ENCODE results near the gene FKBP10. TPM values are rescaled to one million over a fixed set of nuclear protein-coding genes. Genes with fewer than 3 reads are reported as not detected.
"Not testable (repeated sequence)": the region's sequence is repeated elsewhere in the genome, so short reads cannot be mapped to it uniquely, and the experiment has no call there.

FKBP10 gene
- total RNA-seq, 1 donor from 2014 or later, result 186 TPM

GRCh38 chr17:41844971-41845370 lies 32.2 kb downstream of the FKBP10 start:
- no peak for DNase-seq

- DNase-seq, result no peak
These were observed 36.0 kb downstream of the FKBP10 start for GRCh38 chr17:41848788-41849187.

- no peak for DNase-seq
These were observed 36.6 kb downstream of the FKBP10 start for GRCh38 chr17:41849251-41849990.

DNA sequence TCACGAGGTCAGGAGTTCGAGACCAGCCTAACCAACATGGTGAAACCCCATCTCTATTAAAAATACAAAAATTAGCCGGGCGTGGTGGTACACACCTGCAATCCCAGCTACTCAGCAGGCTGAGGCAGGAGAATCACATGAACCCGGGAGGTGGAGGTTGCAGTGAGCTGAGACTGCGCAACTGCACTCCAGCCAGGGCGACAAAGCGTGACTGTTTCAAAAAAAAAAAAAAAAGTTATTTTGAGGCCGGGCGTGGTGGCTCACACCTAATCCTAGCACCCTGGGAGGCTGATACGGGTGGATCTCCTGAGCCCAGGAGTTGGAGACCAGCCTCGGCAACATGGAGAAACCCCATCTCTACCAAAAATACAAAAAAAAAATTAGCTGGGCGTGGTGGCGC lies 38.6 kb downstream of the FKBP10 start:
- DNase-seq, result not testable (repeated sequence)

- DNase-seq, result no peak
These were observed 47.6 kb downstream of the FKBP10 start for GRCh38 chr17:41860254-41860931.

DNA sequence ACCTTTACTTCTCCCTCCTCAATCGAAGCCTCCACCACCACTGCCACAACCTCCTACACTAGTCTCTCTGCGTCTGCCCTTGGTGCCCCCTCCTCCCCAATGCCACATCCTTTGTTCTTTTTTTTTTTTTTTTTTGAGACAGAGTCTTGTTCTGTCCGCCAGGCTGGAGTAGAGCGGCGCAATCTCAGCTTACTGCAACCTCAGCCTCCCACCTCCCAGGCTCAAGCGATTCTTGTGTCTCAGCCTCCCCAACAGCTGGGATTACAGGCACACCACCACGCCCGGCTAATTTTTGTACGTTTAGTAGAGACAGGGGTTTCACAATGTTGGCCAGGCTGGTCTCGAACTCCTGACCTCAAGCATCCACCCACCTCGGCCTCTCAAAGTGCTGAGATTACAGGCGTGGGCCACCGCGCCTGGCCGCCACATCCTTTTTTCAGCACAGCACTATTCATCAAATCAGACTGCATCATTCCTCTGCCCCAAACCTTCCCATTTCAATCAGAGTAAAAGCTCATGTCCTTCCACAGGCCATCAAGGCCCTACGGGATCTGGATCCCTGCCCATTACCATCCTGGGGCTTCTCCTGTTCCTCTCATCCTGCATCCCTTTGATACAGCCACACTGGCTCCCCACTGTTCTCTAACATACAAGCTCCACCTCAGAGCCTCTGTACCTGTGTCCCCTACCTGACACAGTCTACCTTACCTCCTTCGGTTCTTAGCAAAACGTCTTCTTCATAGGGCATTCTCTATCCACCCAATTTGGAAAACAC lies 50.5 kb downstream of the FKBP10 start:
- DNase-seq, result no peak

- no peak for DNase-seq
These were observed 51.7 kb downstream of the FKBP10 start for GRCh38 chr17:41864498-41864835.

- DNase-seq, result peak; percentile 94
These were observed 52.2 kb downstream of the FKBP10 start, which contains the start of gene KLHL11 for GRCh38 chr17:41864836-41865595. KLHL11 (minus strand) TSS chr17:41865423; CDS start chr17:41865370, 53 bp downstream.

- no peak for DNase-seq
These were observed 52.7 kb downstream of the FKBP10 start for GRCh38 chr17:41865596-41865893.

DNA sequence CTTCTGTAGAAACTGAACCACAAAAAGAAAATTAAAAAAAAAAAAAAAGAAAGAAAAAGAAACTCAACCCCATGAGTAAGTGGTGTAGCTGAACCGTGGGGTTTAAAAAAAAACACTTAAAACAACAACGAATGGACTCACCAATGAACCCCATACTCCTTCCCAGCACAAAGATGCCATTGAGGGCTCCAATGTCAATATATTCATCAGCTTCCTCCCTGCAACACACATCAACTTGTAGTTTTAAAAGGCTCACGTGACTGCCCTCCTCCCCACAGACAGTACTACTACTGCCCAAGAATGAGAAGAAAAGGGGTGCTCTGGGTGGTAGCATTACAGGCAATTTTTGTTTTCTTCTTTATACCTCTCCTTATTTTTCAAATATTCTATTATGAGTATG lies 55.8 kb downstream of the FKBP10 start:
- DNase-seq, result no peak

GRCh38 chr17:41869426-41869825 lies 56.6 kb downstream of the FKBP10 start:
- DNase-seq, result no peak

DNA sequence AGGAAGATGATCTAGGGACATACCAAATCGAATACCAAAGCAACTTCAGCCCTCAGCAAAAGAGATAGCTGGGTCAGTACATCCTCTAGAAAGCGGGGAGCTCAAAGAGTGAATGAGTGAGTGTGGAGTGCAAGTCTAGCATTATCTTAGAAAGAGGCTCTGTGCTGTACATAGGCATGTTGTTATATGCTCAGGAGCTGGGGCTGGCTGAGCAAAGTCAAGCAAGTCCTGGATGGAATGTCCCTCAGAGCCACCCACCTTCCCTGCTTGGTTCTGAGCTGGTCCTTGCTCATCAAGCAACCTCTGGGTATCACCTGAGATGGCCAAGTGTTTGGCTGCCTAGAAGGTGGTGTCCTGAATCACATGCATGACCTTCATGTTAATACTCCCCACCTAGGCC lies 57.3 kb downstream of the FKBP10 start:
- DNase-seq, result no peak

DNA sequence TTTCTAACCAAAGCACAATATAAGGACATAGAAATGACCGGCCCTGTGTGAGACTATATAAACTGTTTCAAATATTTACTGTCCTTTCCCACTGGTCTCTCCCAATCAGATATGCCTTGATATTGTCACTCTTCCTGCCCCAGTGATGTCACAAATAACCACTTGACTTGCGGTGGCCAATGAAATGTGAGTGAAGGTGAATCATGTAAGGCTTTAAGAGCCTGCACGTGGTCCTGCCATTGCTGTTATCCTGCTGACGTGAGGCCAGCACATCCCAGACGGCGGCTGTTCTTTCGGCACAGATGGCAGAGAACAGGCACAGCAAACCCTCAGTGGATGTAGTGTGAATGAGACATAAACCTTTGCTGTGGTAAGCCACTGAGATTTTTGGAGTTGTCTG lies 57.8 kb downstream of the FKBP10 start:
- DNase-seq, result peak; percentile 26

- DNase-seq, result no peak
These were observed 59.0 kb downstream of the FKBP10 start for GRCh38 chr17:41871789-41872188.

Other genes with a start within 250 kb of the FKBP10 start
- not detected in 2 replicates for gene KRT9, start 240.9 kb upstream of the FKBP10 start, total RNA-seq
- 0.05 and 0.85 TPM in 2 replicates for gene KRT14, start 226.1 kb upstream of the FKBP10 start, total RNA-seq
- 0.28 and 0.51 TPM in 2 replicates for gene KRT16, start 200.2 kb upstream of the FKBP10 start, total RNA-seq
- gene KRT17, start 188.4 kb upstream of the FKBP10 start, total RNA-seq, result 2.0 and 3.7 TPM in 2 replicates
- 93.3 and 128 TPM in 2 replicates for gene EIF1, start 124.1 kb upstream of the FKBP10 start, total RNA-seq
- not detected in 2 replicates for gene GAST, start 100.7 kb upstream of the FKBP10 start, total RNA-seq
- gene HAP1, start 78.4 kb upstream of the FKBP10 start, total RNA-seq, result 0.23 and 0.68 TPM in 2 replicates
- gene JUP, start 26.3 kb upstream of the FKBP10 start, total RNA-seq, result 416 and 862 TPM in 2 replicates
- gene P3H4, start 1.1 kb upstream of the FKBP10 start, total RNA-seq, result 65.4 and 79.3 TPM in 2 replicates
- gene NT5C3B, start 23.2 kb downstream of the FKBP10 start, total RNA-seq, result 53.0 and 102 TPM in 2 replicates
- gene KLHL10, start 24.8 kb downstream of the FKBP10 start, total RNA-seq, result 0.05 TPM in 1 of 2 replicates, not detected in the other
- 35.7 and 41.2 TPM in 2 replicates for gene KLHL11, start 52.4 kb downstream of the FKBP10 start, total RNA-seq
- 195 and 384 TPM in 2 replicates for gene ACLY, start 105.9 kb downstream of the FKBP10 start, total RNA-seq
- 0.28 and 0.34 TPM in 2 replicates for gene ODAD4, start 117.6 kb downstream of the FKBP10 start, total RNA-seq
- 48.7 and 63.1 TPM in 2 replicates for gene CNP, start 153.8 kb downstream of the FKBP10 start, total RNA-seq
- gene DNAJC7, start 204.4 kb downstream of the FKBP10 start, total RNA-seq, result 68.2 and 89.0 TPM in 2 replicates
- gene NKIRAS2, start 207.1 kb downstream of the FKBP10 start, total RNA-seq, result 44.2 and 46.6 TPM in 2 replicates
- gene C17orf113, start 237.6 kb downstream of the FKBP10 start, total RNA-seq, result 0.17 and 0.33 TPM in 2 replicates

Data from dermis blood vessel endothelial cell (primary cell).